GM18517 (cell line): Measurements from ENCODE around the gene CASKIN1.

Experiments
- ATAC-seq: cut with Tn5 transposase; IDR thresholded peaks from one replicate; pipeline ENCODE4 v1.9.1; 2021; ENCODE audit warnings: mild to moderate bottlenecking, moderate library complexity; ENCODE audit not compliant: unreplicated experiment

Gene CASKIN1

GRCh38 chr16:2232094-2232990, 35.9 kb upstream of the CASKIN1 start:
- ATAC-seq = no peak

GRCh38 chr16:2231016-2231931, 34.9 kb upstream of the CASKIN1 start:
- no peak for ATAC-seq

GRCh38 chr16:2230376-2230775, 34.0 kb upstream of the CASKIN1 start:
- ATAC-seq = no peak

GRCh38 chr16:2229632-2230250, 33.3 kb upstream of the CASKIN1 start:
- ATAC-seq = no peak

- ATAC-seq = no peak
Measured at GRCh38 chr16:2229091-2229490, 32.7 kb upstream of the CASKIN1 start.

- no peak for ATAC-seq
Measured at GRCh38 chr16:2228161-2228824, 31.9 kb upstream of the CASKIN1 start.

- no peak for ATAC-seq
Measured at GRCh38 chr16:2226918-2227317, 30.5 kb upstream of the CASKIN1 start.

GRCh38 chr16:2226245-2226793, 29.9 kb upstream of the CASKIN1 start:
- ATAC-seq = no peak

GRCh38 chr16:2223942-2224486, 27.6 kb upstream of the CASKIN1 start:
- no peak for ATAC-seq

GRCh38 chr16:2223221-2223941, 27.0 kb upstream of the CASKIN1 start, which contains the start of gene E4F1:
Gene E4F1 (plus strand): TSS chr16:2223591. CDS start chr16:2223614, 23 bp downstream.
- peak; percentile 88 for ATAC-seq

- no peak for ATAC-seq
Measured at GRCh38 chr16:2216330-2216729, 19.9 kb upstream of the CASKIN1 start.

GRCh38 chr16:2214719-2214968, 18.2 kb upstream of the CASKIN1 start, which contains the start of gene PGP:
Gene PGP (minus strand): TSS chr16:2214840. CDS start chr16:2214777, 63 bp downstream.
- ATAC-seq = peak; percentile 77

GRCh38 chr16:2213817-2214718, 17.7 kb upstream of the CASKIN1 start:
- peak; percentile 20 for ATAC-seq

- no peak for ATAC-seq
Measured at GRCh38 chr16:2212362-2213324, 16.2 kb upstream of the CASKIN1 start.

- ATAC-seq = no peak
Measured at GRCh38 chr16:2211923-2212347, 15.5 kb upstream of the CASKIN1 start.

GRCh38 chr16:2210386-2211365, 14.3 kb upstream of the CASKIN1 start, which contains the start of gene BRICD5:
Gene BRICD5 (minus strand): TSS chr16:2210863. CDS start chr16:2210833, 30 bp downstream.
- no peak for ATAC-seq
